ENCODE results near the gene USP37.
A peak's percentile ranks its signal among the peaks of the same experiment; 100 is the strongest.

USP37 gene

GRCh38 chr2:218429911-218430692 lies 138.0 kb downstream of the USP37 start:
- no peak for DNase-seq

GRCh38 chr2:218428846-218429558 lies 139.1 kb downstream of the USP37 start:
- DNase-seq, result no peak

GRCh38 chr2:218427741-218428140 lies 140.4 kb downstream of the USP37 start:
- no peak for DNase-seq

GRCh38 chr2:218425531-218425930 lies 142.6 kb downstream of the USP37 start:
- no peak for DNase-seq

- DNase-seq, result no peak
Observed at GRCh38 chr2:218423584-218423983, 144.6 kb downstream of the USP37 start.

- DNase-seq, result no peak
Observed at GRCh38 chr2:218422403-218423086, 145.6 kb downstream of the USP37 start.

- DNase-seq, result no peak
Observed at GRCh38 chr2:218421027-218421426, 147.1 kb downstream of the USP37 start.

- DNase-seq, result no peak
Observed at GRCh38 chr2:218419630-218420216, 148.4 kb downstream of the USP37 start.

- no peak for DNase-seq
Observed at GRCh38 chr2:218418717-218419458, 149.3 kb downstream of the USP37 start, which contains the start of gene VIL1. Gene VIL1, plus strand, starts transcription at chr2:218419123. Its CDS starts 4,656 bp downstream, at chr2:218423779.

- no peak for DNase-seq
Observed at GRCh38 chr2:218418321-218418716, 149.8 kb downstream of the USP37 start.

GRCh38 chr2:218407717-218408116 lies 160.4 kb downstream of the USP37 start:
- DNase-seq, result no peak

- peak in 1 of 2 experiments; percentile 32 for DNase-seq
Observed at GRCh38 chr2:218406949-218407618, 161.1 kb downstream of the USP37 start.

GRCh38 chr2:218406209-218406948 lies 161.8 kb downstream of the USP37 start:
- peak; percentile 78 to 92 for DNase-seq

GRCh38 chr2:218405746-218406208 lies 162.4 kb downstream of the USP37 start:
- DNase-seq, result no peak

- no peak for DNase-seq
Observed at GRCh38 chr2:218405086-218405745, 162.9 kb downstream of the USP37 start.

GRCh38 chr2:218404351-218405085 lies 163.6 kb downstream of the USP37 start:
- no peak for DNase-seq

GRCh38 chr2:218403810-218404209 lies 164.3 kb downstream of the USP37 start:
- no peak for DNase-seq

GRCh38 chr2:218402911-218403411 lies 165.2 kb downstream of the USP37 start:
- no peak for DNase-seq

GRCh38 chr2:218402491-218402901 lies 165.7 kb downstream of the USP37 start:
- DNase-seq, result no peak

All from SW 1271 (cell line).